Activated CD4-positive, alpha-beta memory T cell treated with anti-CD3 and anti-CD28 coated beads, Interleukin-2, amount 10 ng/mL, durations not matched to agents 7 days and 5 days (primary cell): Measurements from ENCODE around the gene CNNM2. TPM values are rescaled to one million over a fixed set of nuclear protein-coding genes. Genes with fewer than 3 reads are reported as not detected.
A peak's percentile ranks its signal among the peaks of the same experiment; 100 is the strongest.
"Not testable (repeated sequence)": the region's sequence is repeated elsewhere in the genome, so short reads cannot be mapped to it uniquely, and the experiment has no call there.

ENCODE experiments used
- CTCF ChIA-PET: fragments of 350-600 bp; sonication (Branson Sonifier 250); formaldehyde crosslinking; loops from one replicate; lab custom pipeline; 2021; ENCODE audit warnings: antibody characterized with exemption, inconsistent platforms; lab: Charles Lee
- POLR2A ChIA-PET: fragments of 350-600 bp; sonication (Branson Sonifier 250); formaldehyde crosslinking; loops from one replicate; lab custom pipeline; 2021; ENCODE audit warnings: antibody characterized with exemption; lab: Charles Lee
- DNase-seq: peaks from one replicate; pipeline ENCODE4 v3.0.0-alpha.2; 2020
- H3K27ac Mint-ChIP-seq: one replicate; pipeline ENCODE4 v1.8.0; 2021; ENCODE audit warnings: mild to moderate bottlenecking, mixed read lengths
- H3K27me3 Mint-ChIP-seq: one replicate; pipeline ENCODE4 v1.8.0; 2021; ENCODE audit warnings: mixed read lengths
- H3K36me3 Mint-ChIP-seq: one replicate; pipeline ENCODE4 v1.8.0; 2021; ENCODE audit warnings: low read depth, mixed read lengths
- H3K4me1 Mint-ChIP-seq: one replicate; pipeline ENCODE4 v1.8.0; 2021; ENCODE audit warnings: mixed read lengths
- H3K4me3 Mint-ChIP-seq: one replicate; pipeline ENCODE4 v1.8.0; 2021; ENCODE audit warnings: mild to moderate bottlenecking, mixed read lengths
- H3K9me3 Mint-ChIP-seq: one replicate; pipeline ENCODE4 v1.8.0; 2021; ENCODE audit warnings: mixed read lengths
- total RNA-seq, 2 experiments: library from RNA; stranded (reverse); gene quantifications; one replicate each; pipeline ENCODE4 v1.2.3, GENCODE V29; 2021

Gene CNNM2
- total RNA-seq, 2 experiments from 2014 or later = 7.9 to 8.4 TPM

DNA sequence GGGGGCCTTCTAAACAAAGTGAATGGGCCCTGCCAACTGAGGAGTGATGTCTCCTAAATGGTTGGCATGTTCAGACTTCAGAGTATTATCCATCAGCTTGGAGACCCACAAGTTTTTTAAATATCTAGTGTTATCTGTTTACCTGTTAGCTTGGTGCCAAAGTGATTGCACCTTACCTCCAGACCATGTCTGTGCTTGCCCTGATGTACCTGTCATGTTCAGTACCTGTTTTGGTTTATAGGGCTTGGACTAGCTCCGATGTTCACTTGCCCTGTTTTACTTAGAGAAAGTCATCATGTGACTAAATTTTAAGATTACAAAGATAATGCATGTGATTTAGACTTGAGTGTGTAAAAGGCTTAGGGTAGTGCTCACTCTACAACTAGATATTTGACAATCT is 67.7 kb downstream of the CNNM2 start:
- no peaks in the 10 kb centered on the region for H3K4me1 Mint-ChIP-seq
- no peak for DNase-seq
- POLR2A ChIA-PET = no interaction called here
- no peaks in the 10 kb centered on the region for H3K9me3 Mint-ChIP-seq
- CTCF ChIA-PET = no interaction called here
- H3K4me3 Mint-ChIP-seq = no peak overlapping the region
- H3K27ac Mint-ChIP-seq = no peak overlapping the region
- no peaks in the 10 kb centered on the region for H3K36me3 Mint-ChIP-seq
- H3K27me3 Mint-ChIP-seq = no peaks in the 10 kb centered on the region

DNA sequence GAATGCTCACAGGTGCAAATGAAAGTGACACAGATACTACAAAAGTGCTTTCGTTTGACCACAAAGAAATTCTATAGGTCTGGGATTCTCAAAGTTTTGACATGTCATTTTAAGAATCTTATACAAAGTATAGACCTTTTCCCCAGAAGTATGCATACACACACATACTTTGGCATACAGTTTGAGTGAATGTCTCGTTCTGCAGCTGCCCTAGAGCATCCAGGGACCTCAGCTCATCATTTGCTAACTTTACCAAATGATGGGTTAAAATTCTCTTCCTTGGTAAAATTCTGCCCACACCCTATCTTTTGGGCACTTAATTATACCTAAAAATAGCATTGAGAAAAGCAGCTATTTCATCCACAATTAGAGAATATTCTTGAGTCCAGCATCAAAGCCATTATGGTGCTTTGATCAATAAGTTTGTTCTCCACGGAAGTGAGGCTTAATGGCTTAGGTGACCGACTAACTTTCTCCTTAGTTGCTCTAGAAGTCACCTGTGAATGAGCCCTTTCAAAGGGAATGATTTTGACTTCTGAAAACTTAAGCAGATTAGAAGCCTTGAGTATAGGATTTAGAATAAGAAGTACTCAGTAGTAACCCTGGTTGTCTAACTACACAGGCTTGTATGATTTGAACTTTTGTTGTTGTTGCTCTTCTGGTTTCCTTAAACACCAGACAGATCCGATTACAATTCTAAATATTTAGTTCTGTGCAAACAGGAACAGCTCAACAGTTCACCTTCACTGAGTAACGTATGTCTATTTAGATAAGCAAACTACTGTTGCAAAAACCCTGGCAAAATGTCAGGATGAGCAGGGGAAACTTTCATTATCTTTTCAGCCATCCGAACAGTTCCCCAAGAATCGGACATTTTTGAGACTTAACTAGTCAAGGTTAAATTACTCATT is 70.6 kb downstream of the CNNM2 start:
- Mint-ChIP-seq H3K27ac (no peak overlapping the region), H3K4me1 (no peaks in the 10 kb centered on the region), H3K27me3 (no peaks in the 10 kb centered on the region), H3K4me3 (no peak overlapping the region), H3K36me3 (no peaks in the 10 kb centered on the region), H3K9me3 (no peaks in the 10 kb centered on the region)
- DNase-seq = no peak
- CTCF ChIA-PET = no interaction called here
- POLR2A ChIA-PET = no interaction called here

DNA sequence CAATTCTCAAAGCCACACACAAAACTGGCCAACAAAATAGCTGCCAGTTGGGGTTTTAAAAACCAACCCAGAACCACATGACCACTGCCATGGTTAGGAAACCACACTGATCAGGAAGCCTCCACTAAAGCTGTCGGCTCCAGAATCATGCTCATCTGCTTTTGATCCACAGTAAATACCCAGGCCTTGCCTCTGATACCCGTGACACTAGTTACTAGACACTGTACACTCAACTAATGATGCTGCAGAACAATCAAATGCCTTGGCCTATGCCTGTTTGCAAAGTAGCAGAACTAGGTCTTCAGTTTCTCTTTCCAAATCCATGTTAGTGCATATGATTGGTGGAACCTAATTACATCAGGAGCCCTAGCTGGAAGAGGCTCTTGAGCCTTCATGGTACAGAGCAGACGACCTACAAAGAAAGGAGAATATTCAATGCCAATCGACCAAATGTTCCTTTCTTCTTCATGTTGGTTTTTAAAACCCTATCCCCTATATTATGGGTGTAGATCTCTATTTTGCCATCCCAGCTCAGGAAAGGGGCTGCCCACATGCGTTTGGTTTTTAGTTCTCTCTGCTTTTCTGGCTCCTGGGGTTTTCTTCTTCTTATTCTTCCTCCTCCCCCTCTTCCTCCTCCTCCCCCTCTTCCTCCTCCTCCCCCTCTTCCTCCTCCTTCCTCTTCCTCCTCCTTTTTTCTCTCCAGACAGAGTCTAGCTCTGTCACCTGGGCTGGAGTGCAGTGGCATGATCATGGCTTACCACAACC is 76.6 kb downstream of the CNNM2 start:
- H3K36me3 Mint-ChIP-seq = no peaks in the 10 kb centered on the region
- peaks cover 13% of the 10 kb centered on the region for H3K4me1 Mint-ChIP-seq
- POLR2A ChIA-PET = no interaction called here
- peaks cover 4% of the 10 kb centered on the region for H3K9me3 Mint-ChIP-seq
- peak overlapping the region; percentile 44 for H3K27ac Mint-ChIP-seq
- H3K4me3 Mint-ChIP-seq = no peak overlapping the region
- H3K27me3 Mint-ChIP-seq = no peaks in the 10 kb centered on the region
- CTCF ChIA-PET = interaction anchor here (0.8 to 1.7 kb wide), 2 partner anchors 77 to 205 kb away, joined by 3 to 4 read pairs; partner anchors contain the start of gene CNNM2
- peak; percentile 16 for DNase-seq

DNA sequence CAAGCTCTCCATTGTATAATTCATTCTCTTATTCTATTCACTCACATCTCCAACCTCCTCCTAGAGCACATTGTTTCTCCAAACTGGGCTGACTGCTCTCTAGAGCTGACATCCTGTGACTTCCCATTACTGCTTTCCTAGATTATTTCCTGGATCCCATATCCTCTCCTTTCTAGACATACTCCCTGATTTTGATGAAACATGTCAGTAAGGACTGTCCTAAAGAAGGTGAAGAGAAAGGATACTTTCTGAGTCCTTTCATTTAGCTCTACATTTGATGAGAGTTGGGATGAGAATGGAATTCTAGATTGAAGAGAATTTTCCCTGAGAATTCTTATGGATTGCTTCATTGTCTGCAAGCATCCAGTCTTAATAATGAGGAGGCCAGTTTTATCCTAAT is 78.8 kb downstream of the CNNM2 start:
- no peak for DNase-seq
- Mint-ChIP-seq H3K27me3 (no peaks in the 10 kb centered on the region), H3K4me1 (peaks cover 13% of the 10 kb centered on the region), H3K36me3 (no peaks in the 10 kb centered on the region), H3K27ac (no peak overlapping the region), H3K9me3 (peaks cover 4% of the 10 kb centered on the region), H3K4me3 (no peak overlapping the region)
- ChIA-PET CTCF (no interaction called here), POLR2A (no interaction called here)

DNA sequence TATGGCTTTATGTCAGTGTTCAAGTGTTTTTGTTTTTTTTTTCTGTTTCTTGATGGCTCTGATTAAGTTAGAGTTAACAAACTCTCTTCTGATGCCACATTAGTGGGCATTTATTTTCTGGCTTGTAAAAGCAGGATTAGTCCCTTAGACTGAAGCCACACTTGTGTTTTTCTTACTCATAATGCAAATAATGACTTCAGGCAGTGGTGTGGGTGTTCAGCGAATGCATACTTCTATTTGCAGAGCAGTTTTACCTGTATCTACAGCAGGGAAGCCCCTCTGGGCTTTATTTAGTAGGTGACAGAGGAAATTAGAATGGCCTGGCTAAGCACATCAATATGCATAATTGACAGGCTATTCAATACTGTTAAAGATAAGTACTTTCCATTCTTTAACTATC is 79.9 kb downstream of the CNNM2 start:
- Mint-ChIP-seq H3K4me1 (peaks cover 13% of the 10 kb centered on the region), H3K9me3 (peaks cover 4% of the 10 kb centered on the region), H3K27ac (no peak overlapping the region), H3K4me3 (no peak overlapping the region), H3K27me3 (no peaks in the 10 kb centered on the region), H3K36me3 (no peaks in the 10 kb centered on the region)
- ChIA-PET POLR2A (no interaction called here), CTCF (no interaction called here)
- no peak for DNase-seq

DNA sequence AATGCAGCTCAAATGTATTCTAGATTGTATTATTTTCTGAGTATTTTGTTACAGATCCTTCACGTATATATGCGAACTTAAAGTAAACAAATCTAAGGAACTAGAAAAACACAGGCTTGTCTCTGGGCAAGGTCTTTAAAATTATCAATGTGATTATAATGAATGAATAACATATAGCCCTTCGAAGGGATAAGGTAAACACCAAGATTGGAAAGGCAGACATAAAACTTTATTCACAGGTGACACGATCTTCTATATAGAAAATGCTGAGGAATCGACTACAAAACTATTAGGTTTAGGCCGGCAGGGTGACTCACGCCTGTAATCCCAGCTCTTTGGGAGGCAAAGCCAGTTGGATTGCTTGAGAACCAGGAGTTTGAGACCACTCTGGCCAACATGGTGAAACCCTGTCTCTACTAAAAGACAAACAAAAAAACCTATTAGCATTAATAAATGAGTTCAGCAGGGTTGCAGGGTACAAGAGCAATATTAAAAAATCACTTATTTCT is 80.4 kb downstream of the CNNM2 start:
- Mint-ChIP-seq H3K4me1 (peaks cover 13% of the 10 kb centered on the region), H3K4me3 (no peak overlapping the region), H3K27me3 (no peaks in the 10 kb centered on the region), H3K27ac (no peak overlapping the region), H3K36me3 (no peaks in the 10 kb centered on the region), H3K9me3 (peaks cover 4% of the 10 kb centered on the region)
- ChIA-PET CTCF (no interaction called here), POLR2A (no interaction called here)
- no peak for DNase-seq

DNA sequence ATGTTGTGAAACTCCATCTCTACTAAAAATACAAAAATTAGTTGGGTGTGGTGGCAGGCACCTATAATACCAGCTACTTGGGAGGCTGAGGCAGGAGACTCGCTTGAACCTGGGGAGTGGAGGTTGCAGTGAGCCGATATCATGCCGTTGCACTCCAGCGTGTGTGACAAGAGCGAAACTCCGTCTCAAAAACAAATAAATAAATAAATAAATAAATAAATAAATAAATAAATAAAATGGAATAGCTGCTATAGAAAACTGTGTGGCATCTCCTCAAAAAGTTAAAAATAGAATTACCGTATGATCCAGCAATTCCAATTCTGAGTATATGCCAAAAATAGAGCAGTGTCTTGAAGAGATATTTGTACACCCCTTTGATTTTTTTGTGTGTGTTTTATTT is 82.0 kb downstream of the CNNM2 start:
- H3K27ac Mint-ChIP-seq, DNase-seq, POLR2A ChIA-PET, H3K27me3 Mint-ChIP-seq, H3K4me1 Mint-ChIP-seq, H3K4me3 Mint-ChIP-seq, H3K36me3 Mint-ChIP-seq, H3K9me3 Mint-ChIP-seq: not testable (repeated sequence)
- CTCF ChIA-PET = interaction anchor here (0.6 kb wide), 1 partner anchor 167 kb away, joined by 3 read pairs; no protein-coding TSS in a partner anchor

DNA sequence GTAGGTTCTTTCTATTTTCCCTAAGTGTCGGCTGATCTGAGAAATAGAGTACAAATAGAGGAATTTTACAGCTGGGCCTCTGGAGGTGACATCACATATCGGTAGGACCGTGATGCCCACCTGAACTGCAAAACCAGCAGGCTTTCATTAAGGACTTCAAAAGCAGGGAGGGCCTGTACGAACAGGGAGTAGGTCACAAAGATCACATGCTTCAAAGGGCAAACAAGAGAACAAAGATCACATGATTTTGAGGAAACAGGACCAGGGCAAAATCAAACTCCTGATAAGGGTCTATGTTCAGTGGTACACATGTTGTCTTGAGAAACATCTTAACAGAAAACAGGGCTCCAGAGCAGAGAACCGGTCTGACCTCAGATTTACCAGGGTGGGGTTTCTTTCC is 88.9 kb downstream of the CNNM2 start:
- no peaks in the 10 kb centered on the region for H3K27me3 Mint-ChIP-seq
- ChIA-PET CTCF (interaction anchor here (1.3 kb wide), 1 partner anchor 14 kb away, joined by 3 read pairs; no protein-coding TSS in a partner anchor), POLR2A (no interaction called here)
- H3K4me3 Mint-ChIP-seq = no peak overlapping the region
- H3K9me3 Mint-ChIP-seq = peaks cover 8% of the 10 kb centered on the region
- no peak for DNase-seq
- H3K4me1 Mint-ChIP-seq = no peaks in the 10 kb centered on the region
- H3K36me3 Mint-ChIP-seq = peaks cover 2% of the 10 kb centered on the region
- H3K27ac Mint-ChIP-seq = no peak overlapping the region

DNA sequence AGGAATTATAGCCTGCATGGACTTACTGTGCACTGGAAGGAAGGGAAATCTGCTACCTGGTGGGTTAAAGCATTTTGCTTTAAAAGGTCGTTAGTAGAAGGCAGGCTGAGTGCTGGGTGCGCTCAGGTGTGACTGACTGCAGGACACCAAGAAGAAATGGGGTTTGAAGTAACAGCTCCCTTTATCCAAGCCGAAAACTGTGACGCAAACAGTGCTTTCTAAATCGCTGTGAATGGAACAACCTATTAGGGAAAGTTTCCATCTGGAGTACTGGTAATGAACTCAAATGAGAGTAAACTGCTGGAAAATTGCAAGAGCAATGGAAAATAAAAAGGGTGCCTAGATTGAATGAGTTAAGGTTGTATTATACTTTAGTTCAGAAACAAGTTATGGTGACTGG is 95.3 kb downstream of the CNNM2 start:
- Mint-ChIP-seq H3K4me1 (no peaks in the 10 kb centered on the region), H3K27ac (no peak overlapping the region), H3K4me3 (no peak overlapping the region), H3K9me3 (no peaks in the 10 kb centered on the region), H3K27me3 (no peaks in the 10 kb centered on the region), H3K36me3 (no peaks in the 10 kb centered on the region)
- CTCF ChIA-PET = no interaction called here
- POLR2A ChIA-PET = no interaction called here
- no peak for DNase-seq

DNA sequence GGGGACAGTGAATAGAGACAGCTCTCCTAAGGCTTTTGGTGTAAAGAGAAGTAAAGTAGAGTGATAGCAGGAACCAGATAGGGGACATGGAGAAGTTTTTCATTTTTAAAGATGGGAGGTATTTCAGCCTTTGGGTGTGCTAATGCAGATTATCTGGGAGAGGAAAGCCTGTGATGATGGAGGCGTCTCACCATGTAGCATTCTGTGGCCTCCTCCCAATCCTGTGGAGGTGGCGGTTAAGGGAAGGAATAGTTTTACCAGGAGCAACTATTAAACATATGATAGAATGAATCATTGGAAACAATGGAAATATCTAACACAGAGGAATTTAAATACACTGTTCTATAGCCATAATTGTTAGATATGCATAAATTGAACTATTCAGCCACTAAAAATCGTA is 101.3 kb downstream of the CNNM2 start:
- ChIA-PET POLR2A (no interaction called here), CTCF (no interaction called here)
- Mint-ChIP-seq H3K9me3 (no peaks in the 10 kb centered on the region), H3K36me3 (no peaks in the 10 kb centered on the region), H3K27me3 (no peaks in the 10 kb centered on the region), H3K4me3 (no peak overlapping the region), H3K27ac (no peak overlapping the region), H3K4me1 (no peaks in the 10 kb centered on the region)
- no peak for DNase-seq

DNA sequence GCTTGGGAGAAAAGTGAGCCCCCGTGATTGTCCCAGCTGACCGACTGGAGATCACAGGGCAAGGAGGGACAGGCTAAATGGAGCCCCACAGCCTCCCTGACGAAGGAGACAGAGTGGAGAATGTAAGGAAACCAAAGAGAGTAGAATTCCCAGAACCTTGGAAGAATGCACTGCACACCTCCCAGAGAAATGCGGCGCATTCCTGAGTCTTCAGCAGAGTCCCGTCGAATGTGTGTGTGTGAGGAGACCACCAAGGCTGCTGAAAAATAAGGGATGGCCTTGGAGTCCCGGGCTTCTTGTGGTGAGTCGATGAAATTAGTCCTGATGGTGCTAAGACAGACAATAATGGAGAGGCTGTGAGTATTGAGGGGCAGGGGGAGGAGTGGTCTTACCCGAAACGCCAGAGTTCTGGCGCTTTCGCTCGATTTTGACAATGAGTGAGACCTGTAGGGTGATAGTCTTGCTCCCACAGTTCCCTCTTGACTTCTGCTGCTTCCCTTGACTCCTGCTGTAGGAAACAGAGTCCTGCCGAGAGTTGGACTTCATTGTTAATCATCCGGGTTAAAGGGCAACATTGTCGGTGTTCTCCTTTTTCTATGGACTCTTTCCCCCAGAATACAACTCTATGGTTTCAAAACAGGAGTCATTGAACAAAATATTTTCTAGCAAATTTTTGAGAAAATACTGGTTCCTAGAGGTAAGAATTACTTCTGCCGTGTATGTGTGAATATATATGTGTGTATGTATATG is 103.2 kb downstream of the CNNM2 start:
- no peak overlapping the region for H3K4me3 Mint-ChIP-seq
- CTCF ChIA-PET = no interaction called here
- DNase-seq = no peak
- no peak overlapping the region for H3K27ac Mint-ChIP-seq
- no peaks in the 10 kb centered on the region for H3K4me1 Mint-ChIP-seq
- H3K9me3 Mint-ChIP-seq = no peaks in the 10 kb centered on the region
- no peaks in the 10 kb centered on the region for H3K36me3 Mint-ChIP-seq
- no peaks in the 10 kb centered on the region for H3K27me3 Mint-ChIP-seq
- POLR2A ChIA-PET = no interaction called here

DNA sequence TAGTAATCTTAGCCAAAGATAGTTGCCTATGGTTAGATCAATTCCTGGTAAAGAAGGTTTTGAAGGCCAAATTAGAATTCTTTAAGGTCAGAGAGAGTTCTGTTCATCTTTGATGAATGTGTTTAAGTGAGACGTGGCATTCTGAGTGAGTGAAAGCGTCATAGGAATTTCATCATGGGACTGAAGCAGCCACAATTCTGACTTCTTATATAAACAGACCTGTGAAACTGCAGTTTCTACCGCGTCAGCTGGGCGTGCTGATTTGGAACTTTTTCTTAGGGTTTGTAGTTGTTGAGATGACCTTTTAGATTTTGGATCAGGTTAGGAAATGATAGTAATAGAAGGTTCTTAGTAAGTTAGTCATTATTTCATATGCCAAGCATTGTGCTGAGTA is 103.8 kb downstream of the CNNM2 start:
- no peak for DNase-seq
- H3K36me3 Mint-ChIP-seq = no peaks in the 10 kb centered on the region
- H3K4me1 Mint-ChIP-seq = no peaks in the 10 kb centered on the region
- H3K4me3 Mint-ChIP-seq = no peak overlapping the region
- no peaks in the 10 kb centered on the region for H3K27me3 Mint-ChIP-seq
- CTCF ChIA-PET = interaction anchor here (0.6 kb wide), 1 partner anchor 216 kb away, joined by 3 read pairs; no protein-coding TSS in a partner anchor
- no peak overlapping the region for H3K27ac Mint-ChIP-seq
- H3K9me3 Mint-ChIP-seq = no peaks in the 10 kb centered on the region
- POLR2A ChIA-PET = no interaction called here

DNA sequence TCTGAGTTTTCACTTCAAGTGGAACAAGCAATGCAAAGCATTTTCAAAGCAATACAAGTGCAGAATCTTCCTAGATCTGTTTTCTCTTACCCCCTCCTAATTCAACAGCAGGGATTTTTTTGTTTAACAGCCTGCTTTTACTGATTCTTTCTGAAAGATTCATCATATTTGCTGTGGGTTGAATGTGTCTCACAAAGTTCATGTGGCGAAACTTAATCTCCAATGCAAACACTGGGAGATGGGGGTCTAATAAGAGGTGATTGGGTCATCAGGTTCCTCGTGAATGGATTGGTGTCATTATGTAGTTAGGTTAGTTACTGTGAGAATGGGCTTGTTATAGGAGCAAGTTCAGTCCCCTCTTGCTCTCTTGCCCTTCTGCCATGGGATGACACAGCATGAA is 107.6 kb downstream of the CNNM2 start:
- no peak for DNase-seq
- H3K9me3 Mint-ChIP-seq = no peaks in the 10 kb centered on the region
- H3K4me1 Mint-ChIP-seq = no peaks in the 10 kb centered on the region
- POLR2A ChIA-PET = no interaction called here
- CTCF ChIA-PET = no interaction called here
- no peaks in the 10 kb centered on the region for H3K27me3 Mint-ChIP-seq
- no peak overlapping the region for H3K27ac Mint-ChIP-seq
- H3K4me3 Mint-ChIP-seq = no peak overlapping the region
- H3K36me3 Mint-ChIP-seq = no peaks in the 10 kb centered on the region
